Lower leg skin (tissue), 3 donors: ENCODE results near the gene TMEM94.

ENCODE experiments used
- POLR2A ChIP-seq, 2 donors: fragments of 450-650 bp; IDR thresholded peaks; one replicate each; pipeline ENCODE4 v1.6.1; 2016 to 2017; ENCODE audit warnings: antibody characterized with exemption in 2 of 2, mild to moderate bottlenecking in 1 of 2, moderate library complexity in 1 of 2
- TF ChIP-seq, protein P1 (sequence below), 3 donors: fragments of 450-650 bp; IDR thresholded peaks; one replicate each; pipeline ENCODE4 v1.5.1; 2016; ENCODE audit warnings: antibody characterized with exemption in 3 of 3, mild to moderate bottlenecking in 3 of 3, moderate library complexity in 2 of 3

DNA sequence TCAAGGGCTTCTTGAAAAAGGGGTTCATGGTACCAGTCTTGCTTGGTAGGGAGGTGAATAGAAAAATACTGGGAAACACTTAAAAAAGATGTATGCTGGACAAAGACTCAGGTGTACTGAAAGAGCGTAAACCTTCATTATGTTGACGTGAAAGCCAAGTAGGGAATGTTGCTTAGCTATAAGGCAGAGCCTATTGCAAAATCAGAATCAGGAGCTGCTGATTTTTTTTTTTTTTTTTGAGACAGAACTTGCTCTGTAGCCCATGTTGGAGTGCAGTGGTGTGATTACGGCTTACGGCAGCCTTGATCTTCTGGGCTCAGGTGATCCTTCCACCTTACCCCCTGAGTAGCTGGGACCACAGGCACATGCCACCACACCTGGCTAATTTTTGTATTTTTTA lies 3.9 kb downstream of the TMEM94 start:
- TF ChIP-seq, protein P1, sequence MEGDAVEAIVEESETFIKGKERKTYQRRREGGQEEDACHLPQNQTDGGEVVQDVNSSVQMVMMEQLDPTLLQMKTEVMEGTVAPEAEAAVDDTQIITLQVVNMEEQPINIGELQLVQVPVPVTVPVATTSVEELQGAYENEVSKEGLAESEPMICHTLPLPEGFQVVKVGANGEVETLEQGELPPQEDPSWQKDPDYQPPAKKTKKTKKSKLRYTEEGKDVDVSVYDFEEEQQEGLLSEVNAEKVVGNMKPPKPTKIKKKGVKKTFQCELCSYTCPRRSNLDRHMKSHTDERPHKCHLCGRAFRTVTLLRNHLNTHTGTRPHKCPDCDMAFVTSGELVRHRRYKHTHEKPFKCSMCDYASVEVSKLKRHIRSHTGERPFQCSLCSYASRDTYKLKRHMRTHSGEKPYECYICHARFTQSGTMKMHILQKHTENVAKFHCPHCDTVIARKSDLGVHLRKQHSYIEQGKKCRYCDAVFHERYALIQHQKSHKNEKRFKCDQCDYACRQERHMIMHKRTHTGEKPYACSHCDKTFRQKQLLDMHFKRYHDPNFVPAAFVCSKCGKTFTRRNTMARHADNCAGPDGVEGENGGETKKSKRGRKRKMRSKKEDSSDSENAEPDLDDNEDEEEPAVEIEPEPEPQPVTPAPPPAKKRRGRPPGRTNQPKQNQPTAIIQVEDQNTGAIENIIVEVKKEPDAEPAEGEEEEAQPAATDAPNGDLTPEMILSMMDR (IDR thresholded peaks at IDR 0.05) = no peak
- no peak for TF ChIP-seq POLR2A (IDR thresholded peaks at IDR 0.05)
